HepG2 (cell line): ENCODE measurements around the gene OPRL1. TPM values are rescaled to one million over a fixed set of nuclear protein-coding genes. Genes with fewer than 3 reads are reported as not detected.

Source experiments
- ARHGAP35 ChIP-seq: sonication (generic); formaldehyde crosslinking; IDR thresholded peaks from 2 replicates; pipeline ENCODE4 v1.9.0; 2022; ENCODE audit warnings: mild to moderate bottlenecking, inconsistent platforms, moderate library complexity, missing genetic modification reagents, borderline replicate concordance
- FOXA1 ChIP-seq, 2 experiments: fragments of 450-650 bp in 1 of 2; sonication (generic) in 1 of 2; formaldehyde crosslinking in 1 of 2; IDR thresholded peaks; 2 replicates each; pipeline versions ENCODE4 v1.4.0 to v1.6.1; 2016 to 2020; ENCODE audit warnings: missing genetic modification reagents in 1 of 2
- GATA4 ChIP-seq: sonication (generic); IDR thresholded peaks from 2 replicates; pipeline ENCODE4 v1.6.1; 2016; ENCODE audit warnings: antibody characterized with exemption, low read depth, borderline replicate concordance
- HOXA3 ChIP-seq: sonication (generic); formaldehyde crosslinking; IDR thresholded peaks from 2 replicates; pipeline ENCODE4 v1.5.0; 2020; ENCODE audit warnings: missing genetic modification reagents
- KIAA2018 ChIP-seq: sonication (generic); formaldehyde crosslinking; IDR thresholded peaks from 2 replicates; pipeline ENCODE4 v1.5.0; 2020; ENCODE audit warnings: mild to moderate bottlenecking, missing genetic modification reagents, borderline replicate concordance
- SAFB2 ChIP-seq: sonication (generic); formaldehyde crosslinking; IDR thresholded peaks from 2 replicates; pipeline ENCODE4 v1.5.1; 2020; ENCODE audit warnings: missing genetic modification reagents, low read depth, mild to moderate bottlenecking, borderline replicate concordance
- SKI ChIP-seq: fragments of 450-650 bp; IDR thresholded peaks from one replicate; pipeline ENCODE4 v1.6.1; 2018; ENCODE audit warnings: mild to moderate bottlenecking; ENCODE audit not compliant: partially characterized antibody
- ZFP36 ChIP-seq: fragments of 150-350 bp; IDR thresholded peaks from 2 replicates; pipeline ENCODE4 v1.6.1; 2018; ENCODE audit warnings: borderline replicate concordance, low read length, low read depth; ENCODE audit not compliant: partially characterized antibody
- ZFY ChIP-seq: sonication (generic); formaldehyde crosslinking; IDR thresholded peaks from 2 replicates; pipeline ENCODE4 v1.4.0; 2020; ENCODE audit warnings: missing genetic modification reagents
- ZNF274 ChIP-seq: sonication (generic); formaldehyde crosslinking; IDR thresholded peaks from 2 replicates; pipeline ENCODE4 v1.5.1; 2020; ENCODE audit warnings: mild to moderate bottlenecking, missing genetic modification reagents
- ZNF335 ChIP-seq: sonication (generic); formaldehyde crosslinking; IDR thresholded peaks from 2 replicates; pipeline ENCODE4 v1.4.0; 2020; ENCODE audit warnings: missing genetic modification reagents
- polyA plus RNA-seq, 8 experiments: library from polyadenylated mRNA; depleted of rRNA in 3 of 8; stranded (reverse) in 7 of 8; unstranded in 1 of 8; fragments of >200 nt; fragmentation: Illumina TruSeq in 4 of 8; extraction: Trizol in 4 of 8; gene quantifications; 2 replicates each; pipeline versions ENCODE4 v1.2.1 to v1.2.3, GENCODE V29; 2011 to 2016; ENCODE audit warnings: low read depth in 4 of 8, missing spikeins in 1 of 8, mixed read lengths in 1 of 8; ENCODE audit not compliant: insufficient read depth in 1 of 8
- total RNA-seq, 5 experiments: library from RNA; depleted of rRNA; stranded (reverse); fragments of >200 nt; fragmentation: Illumina TruSeq; extraction: Trizol; gene quantifications; 2 replicates each; pipeline ENCODE4 v1.2.3, GENCODE V29; 2016; ENCODE audit warnings: low read depth in 1 of 5
- TF ChIP-seq, protein P1 (sequence below): IDR thresholded peaks from 2 replicates; pipeline ENCODE4 v1.6.1; 2016
- TF ChIP-seq, protein P2 (sequence below): sonication (generic); formaldehyde crosslinking; IDR thresholded peaks from 2 replicates; pipeline ENCODE4 v1.5.0; 2020; ENCODE audit warnings: missing genetic modification reagents
- TF ChIP-seq, protein P3 (sequence below): sonication (generic); formaldehyde crosslinking; IDR thresholded peaks from 2 replicates; pipeline ENCODE4 v1.4.0; 2020; ENCODE audit warnings: missing genetic modification reagents

OPRL1 gene
- total and polyA plus RNA-seq, 2 of the 13 experiments (the other 11 are each of a cell fraction or from before 2014, with no cell fraction given) = 0.35 to 0.71 TPM

- 0 out of 2 replicates have a peak, but pooled peaks have one; percentile 45 for TF ChIP-seq ZNF335
- TF ChIP-seq ZNF274 = 0 out of 2 replicates have a peak, but pooled peaks have one; percentile 39
- TF ChIP-seq, protein P1, sequence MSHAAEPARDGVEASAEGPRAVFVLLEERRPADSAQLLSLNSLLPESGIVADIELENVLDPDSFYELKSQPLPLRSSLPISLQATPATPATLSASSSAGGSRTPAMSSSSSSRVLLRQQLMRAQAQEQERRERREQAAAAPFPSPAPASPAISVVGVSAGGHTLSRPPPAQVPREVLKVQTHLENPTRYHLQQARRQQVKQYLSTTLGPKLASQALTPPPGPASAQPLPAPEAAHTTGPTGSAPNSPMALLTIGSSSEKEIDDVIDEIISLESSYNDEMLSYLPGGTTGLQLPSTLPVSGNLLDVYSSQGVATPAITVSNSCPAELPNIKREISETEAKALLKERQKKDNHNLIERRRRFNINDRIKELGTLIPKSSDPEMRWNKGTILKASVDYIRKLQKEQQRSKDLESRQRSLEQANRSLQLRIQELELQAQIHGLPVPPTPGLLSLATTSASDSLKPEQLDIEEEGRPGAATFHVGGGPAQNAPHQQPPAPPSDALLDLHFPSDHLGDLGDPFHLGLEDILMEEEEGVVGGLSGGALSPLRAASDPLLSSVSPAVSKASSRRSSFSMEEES (CRISPR knock-in tag) = peak; percentile 50
- TF ChIP-seq ARHGAP35 (CRISPR knock-in tag) = peak; percentile 60
- no peak for TF ChIP-seq FOXA1 (IDR thresholded peaks at IDR 0.05)
- peak; percentile 44; the same call in 1 of the 2 replicates for TF ChIP-seq FOXA1 (CRISPR knock-in tag; IDR thresholded peaks at IDR 0.05)
- TF ChIP-seq GATA4 = peak; percentile 16; the same call in 1 of the 2 replicates
- no peak for TF ChIP-seq ZFP36
- TF ChIP-seq SAFB2 = 0 out of 2 replicates have a peak, but pooled peaks have one; percentile 8
- TF ChIP-seq, protein P2, sequence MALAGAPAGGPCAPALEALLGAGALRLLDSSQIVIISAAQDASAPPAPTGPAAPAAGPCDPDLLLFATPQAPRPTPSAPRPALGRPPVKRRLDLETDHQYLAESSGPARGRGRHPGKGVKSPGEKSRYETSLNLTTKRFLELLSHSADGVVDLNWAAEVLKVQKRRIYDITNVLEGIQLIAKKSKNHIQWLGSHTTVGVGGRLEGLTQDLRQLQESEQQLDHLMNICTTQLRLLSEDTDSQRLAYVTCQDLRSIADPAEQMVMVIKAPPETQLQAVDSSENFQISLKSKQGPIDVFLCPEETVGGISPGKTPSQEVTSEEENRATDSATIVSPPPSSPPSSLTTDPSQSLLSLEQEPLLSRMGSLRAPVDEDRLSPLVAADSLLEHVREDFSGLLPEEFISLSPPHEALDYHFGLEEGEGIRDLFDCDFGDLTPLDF (CRISPR knock-in tag) = 0 out of 2 replicates have a peak, but pooled peaks have one; percentile 19
- no peak for TF ChIP-seq KIAA2018
- peak; percentile 60 for TF ChIP-seq HOXA3 (CRISPR knock-in tag)
- TF ChIP-seq SKI = peak; percentile 72
- peak; percentile 76 for TF ChIP-seq ZFY (CRISPR knock-in tag)
- TF ChIP-seq, protein P3, sequence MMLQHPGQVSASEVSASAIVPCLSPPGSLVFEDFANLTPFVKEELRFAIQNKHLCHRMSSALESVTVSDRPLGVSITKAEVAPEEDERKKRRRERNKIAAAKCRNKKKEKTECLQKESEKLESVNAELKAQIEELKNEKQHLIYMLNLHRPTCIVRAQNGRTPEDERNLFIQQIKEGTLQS (CRISPR knock-in tag) = no peak; the same call in 1 of the 2 replicates
Measured at GRCh38 chr20:64055893-64056638, 23.8 kb upstream of the OPRL1 start (continued).
